Measurements from ENCODE around the gene PSMA6.
"Not testable (repeated sequence)": the region's sequence is repeated elsewhere in the genome, so short reads cannot be mapped to it uniquely, and the experiment has no call there.

Gene PSMA6

GRCh38 chr14:35344107-35344807 is 52.1 kb downstream of the PSMA6 start:
- Histone ChIP-seq H3K36me3 (replicated peaks) (no peaks in the 10 kb centered on the region), H3K4me3 (ENCODE audit: low read depth, low read length) (no peak overlapping the region), H3K27me3 (replicated peaks) (no peaks in the 10 kb centered on the region), H3K27ac (no peak overlapping the region)
- TF ChIP-seq CTCF (IDR thresholded peaks at IDR 0.05; ENCODE audit: low read depth, low read length, missing control alignments), result no peak
- in situ Hi-C loops (cut with HindIII; ENCODE audit: low pct_ligation_motif_present, low sequenced_read_pairs), result no loop called here
- DNase-seq, result no peak

GRCh38 chr14:35346738-35347322 is 54.6 kb downstream of the PSMA6 start:
- no peak overlapping the region for H3K27ac ChIP-seq
- DNase-seq, result no peak
- no peak for TF ChIP-seq CTCF (IDR thresholded peaks at IDR 0.05; ENCODE audit: low read depth, low read length, missing control alignments)
- no peaks in the 10 kb centered on the region for H3K36me3 ChIP-seq (replicated peaks)
- in situ Hi-C loops (cut with HindIII; ENCODE audit: low pct_ligation_motif_present, low sequenced_read_pairs), result no loop called here
- H3K4me3 ChIP-seq (ENCODE audit: low read depth, low read length), result no peak overlapping the region
- no peaks in the 10 kb centered on the region for H3K27me3 ChIP-seq (replicated peaks)

GRCh38 chr14:35347323-35348043 is 55.3 kb downstream of the PSMA6 start:
- Histone ChIP-seq H3K36me3 (replicated peaks) (no peaks in the 10 kb centered on the region), H3K27me3 (replicated peaks) (no peaks in the 10 kb centered on the region), H3K4me3 (ENCODE audit: low read depth, low read length) (no peak overlapping the region), H3K27ac (no peak overlapping the region)
- no peak for TF ChIP-seq CTCF (IDR thresholded peaks at IDR 0.05; ENCODE audit: low read depth, low read length, missing control alignments)
- no peak for DNase-seq
- in situ Hi-C loops (cut with HindIII; ENCODE audit: low pct_ligation_motif_present, low sequenced_read_pairs), result no loop called here

- H3K27me3 ChIP-seq (replicated peaks); H3K27ac ChIP-seq; H3K36me3 ChIP-seq (replicated peaks); in situ Hi-C loops (cut with HindIII; ENCODE audit: low pct_ligation_motif_present, low sequenced_read_pairs); H3K4me3 ChIP-seq (ENCODE audit: low read depth, low read length); DNase-seq: not testable (repeated sequence)
These were observed 55.8 kb downstream of the PSMA6 start for GRCh38 chr14:35348044-35348380.

- H3K27me3 ChIP-seq (replicated peaks), result no peaks in the 10 kb centered on the region
- H3K27ac ChIP-seq, result no peak overlapping the region
- no peak overlapping the region for H3K4me3 ChIP-seq (ENCODE audit: low read depth, low read length)
- no peak for DNase-seq
- in situ Hi-C loops (cut with HindIII; ENCODE audit: low pct_ligation_motif_present, low sequenced_read_pairs), result no loop called here
- no peaks in the 10 kb centered on the region for H3K36me3 ChIP-seq (replicated peaks)
- no peak for TF ChIP-seq CTCF (IDR thresholded peaks at IDR 0.05; ENCODE audit: low read depth, low read length, missing control alignments)
These were observed 57.5 kb downstream of the PSMA6 start for GRCh38 chr14:35349496-35350365.

- in situ Hi-C loops (cut with HindIII; ENCODE audit: low pct_ligation_motif_present, low sequenced_read_pairs), result no loop called here
- no peak for TF ChIP-seq CTCF (IDR thresholded peaks at IDR 0.05; ENCODE audit: low read depth, low read length, missing control alignments)
- H3K27ac ChIP-seq, result no peak overlapping the region
- H3K27me3 ChIP-seq (replicated peaks), result no peaks in the 10 kb centered on the region
- H3K36me3 ChIP-seq (replicated peaks), result no peaks in the 10 kb centered on the region
- DNase-seq, result no peak
- no peak overlapping the region for H3K4me3 ChIP-seq (ENCODE audit: low read depth, low read length)
These were observed 59.3 kb downstream of the PSMA6 start for GRCh38 chr14:35351497-35351896.

Measured in brain microvascular endothelial cell (primary cell).